IMR-90 (cell line): ENCODE results near the gene RPTOR. TPM values are rescaled to one million over a fixed set of nuclear protein-coding genes. Genes with fewer than 3 reads are reported as not detected.
A peak's percentile ranks its signal among the peaks of the same experiment; 100 is the strongest.

ENCODE experiments used
- ATAC-seq: fragments of 200-7000 bp; cut with Tn5 transposase; 2 replicates; pipeline ENCODE4 v1.9.1; 2020; ENCODE audit warnings: low read depth, mild to moderate bottlenecking, moderate library complexity
- BruUV-seq: library from RNA; stranded (reverse); fragments of 400-500 nt; replicated peaks from 2 replicates; lab custom pipeline; 2021; lab: Mats Ljungman, UMichigan
- CTCF ChIA-PET: fragments of 300-600 bp; formaldehyde crosslinking; extraction: SDS; loops from one replicate; lab custom pipeline; 2021; ENCODE audit warnings: antibody characterized with exemption; lab: Yijun Ruan, JAX
- POLR2A ChIA-PET: fragments of 300-600 bp; sonication (Branson Sonifier 250); formaldehyde crosslinking; loops from one replicate; lab custom pipeline; 2022; ENCODE audit warnings: antibody characterized with exemption; ENCODE audit not compliant: unreplicated experiment; lab: Charles Lee
- DNase-seq: peaks from one replicate; pipeline ENCODE4 v3.0.0; 2013
- H2AFZ ChIP-seq: replicated peaks from 2 replicates; pipeline ENCODE3; 2013; ENCODE audit warnings: low read length, mild to moderate bottlenecking; ENCODE audit not compliant: poor library complexity
- H2AK5ac ChIP-seq: 2 replicates; pipeline ENCODE4 v1.6.1; 2013; ENCODE audit warnings: low read depth, low read length, inconsistent platforms
- H2AK9ac ChIP-seq: replicated peaks from 2 replicates; pipeline ENCODE3; 2013; ENCODE audit warnings: mild to moderate bottlenecking, low read depth, low read length, moderate library complexity; ENCODE audit not compliant: poor library complexity
- H2BK120ac ChIP-seq: 2 replicates; pipeline ENCODE4 v1.6.1; 2013; ENCODE audit warnings: low read depth, low read length, inconsistent platforms
- H2BK15ac ChIP-seq: 3 replicates; pipeline ENCODE4 v1.6.1; 2013; ENCODE audit warnings: low read depth, low read length, inconsistent platforms
- H2BK20ac ChIP-seq: 2 replicates; pipeline ENCODE4 v1.6.1; 2013; ENCODE audit warnings: low read depth, mild to moderate bottlenecking, inconsistent platforms, low read length, moderate library complexity
- H2BK5ac ChIP-seq: 2 replicates; pipeline ENCODE4 v1.6.1; 2013; ENCODE audit warnings: mild to moderate bottlenecking, low read depth, low read length, inconsistent platforms; ENCODE audit not compliant: poor library complexity, severe bottlenecking
- H3K14ac ChIP-seq: replicated peaks from 2 replicates; pipeline ENCODE4 v1.6.1; 2013; ENCODE audit warnings: low read depth, low read length, inconsistent platforms
- H3K18ac ChIP-seq: 2 replicates; pipeline ENCODE4 v1.6.1; 2013; ENCODE audit warnings: low read depth, low read length, control low read depth
- H3K23ac ChIP-seq: 2 replicates; pipeline ENCODE4 v1.6.1; 2013; ENCODE audit warnings: low read depth, low read length, inconsistent platforms
- H3K27ac ChIP-seq: 2 replicates; pipeline ENCODE4 v1.5.1; 2013; ENCODE audit warnings: mild to moderate bottlenecking, control low read depth, low read length; ENCODE audit not compliant: insufficient read depth
- H3K27me3 ChIP-seq: 2 replicates; pipeline ENCODE4 v1.6.1; 2013; ENCODE audit warnings: low read length; ENCODE audit not compliant: control insufficient read depth, insufficient read depth
- H3K36me3 ChIP-seq: 2 replicates; pipeline ENCODE4 v1.6.1; 2013; ENCODE audit warnings: low read length, mixed read lengths; ENCODE audit not compliant: control insufficient read depth, insufficient read depth
- H3K4ac ChIP-seq: 2 replicates; pipeline ENCODE4 v1.6.1; 2013; ENCODE audit warnings: low read depth, low read length, inconsistent platforms
- H3K4me1 ChIP-seq: 2 replicates; pipeline ENCODE4 v1.6.1; 2013; ENCODE audit warnings: low read length, mixed read lengths; ENCODE audit not compliant: control insufficient read depth, insufficient read depth
- H3K4me2 ChIP-seq: 2 replicates; pipeline ENCODE4 v1.6.1; 2013; ENCODE audit warnings: low read depth, mild to moderate bottlenecking, control low read depth, low read length, moderate library complexity
- H3K4me3 ChIP-seq: 2 replicates; pipeline ENCODE4 v1.5.1; 2013; ENCODE audit warnings: low read depth, mild to moderate bottlenecking, control low read depth, low read length, moderate library complexity; ENCODE audit not compliant: insufficient read depth
- H3K56ac ChIP-seq: 2 replicates; pipeline ENCODE4 v1.6.1; 2013; ENCODE audit warnings: low read length, inconsistent platforms; ENCODE audit not compliant: insufficient read depth; ENCODE audit errors: extremely low read depth
- H3K79me1 ChIP-seq, 2 experiments: 2 replicates each; pipeline ENCODE4 v1.6.1; 2013; ENCODE audit warnings: low read length in 2 of 2, inconsistent platforms in 1 of 2, low read depth in 1 of 2
- H3K9ac ChIP-seq: 2 replicates; pipeline ENCODE4 v1.6.1; 2013; ENCODE audit warnings: low read depth, low read length, control low read depth
- H3K9me1 ChIP-seq: 2 replicates; pipeline ENCODE4 v1.6.1; 2013; ENCODE audit warnings: low read length, inconsistent platforms; ENCODE audit not compliant: insufficient read depth
- H3K9me3 ChIP-seq: 2 replicates; pipeline ENCODE4 v1.6.1; 2013; ENCODE audit warnings: low read length; ENCODE audit not compliant: control insufficient read depth, insufficient read depth
- H4K20me1 ChIP-seq: 2 replicates; pipeline ENCODE4 v1.6.1; 2013; ENCODE audit warnings: low read length, inconsistent platforms; ENCODE audit not compliant: insufficient read depth
- H4K5ac ChIP-seq: 2 replicates; pipeline ENCODE4 v1.6.1; 2013; ENCODE audit warnings: mild to moderate bottlenecking, low read depth, low read length, control low read depth
- H4K8ac ChIP-seq, 2 experiments: 2 replicates each; pipeline ENCODE4 v1.6.1; 2013; ENCODE audit warnings: low read depth in 2 of 2, low read length in 2 of 2, control low read depth in 1 of 2, inconsistent platforms in 1 of 2
- H4K91ac ChIP-seq: 2 replicates; pipeline ENCODE4 v1.6.1; 2013; ENCODE audit warnings: low read depth, low read length, inconsistent platforms; ENCODE audit not compliant: insufficient read depth
- BHLHE40 ChIP-seq: fragments of 150-350 bp; IDR thresholded peaks from 2 replicates; pipeline ENCODE4 v1.6.1; 2016; ENCODE audit warnings: mild to moderate bottlenecking, low read depth, low read length
- CEBPB ChIP-seq: IDR thresholded peaks from 2 replicates; pipeline ENCODE4 v1.6.1; 2012; ENCODE audit warnings: low read depth, low read length, improper control_type of control experiment
- CHD1 ChIP-seq: IDR thresholded peaks from 2 replicates; pipeline ENCODE4 v1.6.1; 2012; ENCODE audit warnings: low read depth, low read length, improper control_type of control experiment
- CTCF ChIP-seq: conservative IDR thresholded peaks from 2 replicates; pipeline ENCODE4 v1.5.1; 2012; ENCODE audit warnings: mild to moderate bottlenecking, low read depth, low read length, improper control_type of control experiment
- FOS ChIP-seq: fragments of 150-350 bp; IDR thresholded peaks from 2 replicates; pipeline ENCODE4 v1.6.1; 2016; ENCODE audit warnings: low read depth, low read length
- MAFK ChIP-seq: IDR thresholded peaks from 2 replicates; pipeline ENCODE4 v1.6.1; 2012; ENCODE audit warnings: low read depth, low read length, improper control_type of control experiment
- MAZ ChIP-seq: IDR thresholded peaks from 2 replicates; pipeline ENCODE4 v1.6.1; 2012; ENCODE audit warnings: low read depth, mild to moderate bottlenecking, low read length, improper control_type of control experiment, moderate library complexity, borderline replicate concordance
- NFE2L2 ChIP-seq: fragments of 150-350 bp; IDR thresholded peaks from 2 replicates; pipeline ENCODE4 v1.6.1; 2016; ENCODE audit warnings: low read depth, mild to moderate bottlenecking, low read length
- RAD21 ChIP-seq: IDR thresholded peaks from 2 replicates; pipeline ENCODE4 v1.6.1; 2012; ENCODE audit warnings: low read length, improper control_type of control experiment
- RCOR1 ChIP-seq: IDR thresholded peaks from 2 replicates; pipeline ENCODE4 v1.6.1; 2012; ENCODE audit warnings: mild to moderate bottlenecking, low read length, improper control_type of control experiment; ENCODE audit not compliant: insufficient replicate concordance
- SMC3 ChIP-seq: fragments of 150-350 bp; IDR thresholded peaks from 2 replicates; pipeline ENCODE4 v1.6.1; 2016; ENCODE audit warnings: low read depth, mild to moderate bottlenecking, antibody characterized with exemption, low read length, moderate library complexity
- WGBS, 2 experiments: methylation state at CpG; one replicate each; pipeline versions ENCODE4 v1.1.5 to v1.1.7; 2013; ENCODE audit warnings: missing lambda C conversion rate in 2 of 2; ENCODE audit not compliant: insufficient read length in 1 of 2; ENCODE audit errors: extremely low coverage in 2 of 2; 5-methylcytosine and 5-hydroxymethylcytosine counted together
- dilution Hi-C: fragments of 300-500 bp; cut with HindIII; formaldehyde crosslinking; loops from one replicate; pipeline ENCODE4 v1.14.3; 2018; ENCODE audit warnings: low sequenced_read_pairs; ENCODE audit not compliant: unreplicated experiment
- in situ Hi-C: fragments of 300-500 bp; cut with MboI; formaldehyde crosslinking; loops from 3 replicates; pipeline ENCODE4 v1.14.3; 2019; ENCODE audit warnings: low sequenced_read_pairs, inconsistent platforms, mixed read lengths
- intact Hi-C: fragments of 100-400 bp; cut with micrococcal nuclease; formaldehyde crosslinking; loops from 2 replicates; pipeline ENCODE4 v1.10.0; 2022
- polyA plus RNA-seq, 3 experiments: library from polyadenylated mRNA; depleted of rRNA; stranded (reverse); fragments of >200 nt; gene quantifications; 2 replicates each; pipeline ENCODE4 v1.2.3, GENCODE V29; 2012; ENCODE audit warnings: low replicate concordance in 1 of 3
- total RNA-seq: library from RNA; depleted of rRNA; stranded (reverse); fragments of >200 nt; gene quantifications from 2 replicates; pipeline ENCODE4 v1.2.3, GENCODE V29; 2012

RPTOR gene
- total and polyA plus RNA-seq, 2 of the 4 experiments (the other 2 are of a cell fraction) = 10.8 to 14.7 TPM

- Histone ChIP-seq H2BK15ac (no peak overlapping the region), H3K18ac (peak overlapping the region; percentile 4; the same call in 1 of the 2 replicates), H3K4me2 (peak overlapping the region; percentile 28; the same call in 1 of the 2 replicates), H3K9me1 (peaks cover 13% of the 10 kb centered on the region), H3K14ac (peak overlapping the region; percentile 53; the same call in 1 of the 2 replicates), H4K8ac (peak overlapping the region; percentile 55 to 80; a peak in 3 of 4 replicates), H2BK5ac (peak overlapping the region; percentile 21), H3K27ac (no peak overlapping the region), H4K5ac (peak overlapping the region; percentile 22; the same call in 1 of the 2 replicates), H3K9me3 (no peaks in the 10 kb centered on the region), H4K91ac (peak overlapping the region; percentile 43), H3K79me1 (peaks cover 18 to 82% of the 10 kb centered on the region in 2 experiments), H3K23ac (0 out of 2 replicates have a peak overlapping the region, but pooled peaks have one; percentile 10), H3K4ac (peak overlapping the region; percentile 62; the same call in 1 of the 2 replicates), H3K27me3 (no peaks in the 10 kb centered on the region), H3K4me1 (peaks cover 18% of the 10 kb centered on the region), H2AFZ (no peak overlapping the region), H3K36me3 (no peaks in the 10 kb centered on the region), H2AK5ac (no peak overlapping the region), H3K56ac (no peak overlapping the region), H4K20me1 (no peaks in the 10 kb centered on the region), H2BK20ac (peak overlapping the region; percentile 9; the same call in 1 of the 2 replicates), H3K9ac (no peak overlapping the region), H3K4me3 (no peak overlapping the region), H2BK120ac (peak overlapping the region; percentile 44; the same call in 1 of the 2 replicates), H2AK9ac (no peak overlapping the region)
- TF ChIP-seq MAZ = no peak
- TF ChIP-seq MAFK = no peak
- peak; percentile 14; the same call in 1 of the 2 replicates for TF ChIP-seq RAD21
- no peak for TF ChIP-seq RCOR1
- TF ChIP-seq CHD1 = no peak
- no peak for TF ChIP-seq CEBPB
- TF ChIP-seq NFE2L2 = no peak
- no peak for TF ChIP-seq FOS
- TF ChIP-seq CTCF = 0 out of 2 replicates have a peak, but pooled peaks have one; percentile 12
- TF ChIP-seq BHLHE40 = no peak
- TF ChIP-seq SMC3 = no peak
- no peak for ATAC-seq
- BruUV-seq = no TSS peak
- dilution Hi-C loops (no loop called here), intact Hi-C loops (no loop called here), in situ Hi-C loops (no loop called here)
- CTCF ChIA-PET = interaction anchor here (0.6 to 1.5 kb wide), 3 partner anchors 9 to 105 kb away, joined by 3 read pairs; no protein-coding TSS in a partner anchor
- POLR2A ChIA-PET = no interaction called here
- no CpG with 5 or more reads among the region's 10 CpGs for WGBS, 2 experiments
- peak; percentile 26 for DNase-seq
Measured at GRCh38 chr17:80584176-80584905, 39.7 kb downstream of the RPTOR start.
